ENCODE data around the gene PRKCD. TPM values are rescaled to one million over a fixed set of nuclear protein-coding genes. Genes with fewer than 3 reads are reported as not detected.

Gene PRKCD
- total and polyA plus RNA-seq, 11 donors: 5.3 to 44.5 (median 11.6) TPM

DNA sequence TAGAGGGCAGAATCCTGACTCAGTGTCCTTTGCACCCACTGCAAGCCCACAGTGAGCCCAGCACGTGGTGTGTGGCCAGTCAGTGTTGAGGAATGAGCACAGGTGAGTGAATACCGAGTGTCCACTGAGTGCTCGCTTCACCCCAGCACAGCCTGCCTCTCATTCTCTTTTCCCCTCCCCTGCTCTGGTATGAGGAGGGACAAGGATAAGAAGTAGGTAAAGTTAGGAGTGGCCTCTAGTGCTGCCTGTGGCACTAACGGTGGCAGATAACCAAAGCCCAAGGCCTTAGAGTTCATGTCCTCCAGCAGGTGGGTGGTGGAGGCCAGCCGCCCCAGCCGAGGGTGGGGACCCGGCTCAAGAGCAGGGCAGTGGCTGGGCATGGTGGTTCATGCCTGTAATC is 38.0 kb downstream of the PRKCD start:
- TF ChIP-seq CTCF (IDR thresholded peaks at IDR 0.05) (no peak), POLR2A (IDR thresholded peaks at IDR 0.05) (no peak)
- H3K4me1 ChIP-seq: peaks cover 0 to 29% (median 15%) of the 10 kb centered on the region in 12 donors
- peaks cover 0 to 4% (median 0%) of the 10 kb centered on the region in 9 donors for H3K36me3 ChIP-seq
- DNase-seq (no peak), ATAC-seq (no peak)
- no peaks in the 10 kb centered on the region for H3K27me3 ChIP-seq
- no peaks in the 10 kb centered on the region for H3K9me3 ChIP-seq
- 70 to 85% (median 81%) methylated on average over 7 of the region's 7 CpGs for WGBS, 4 donors
- no peak overlapping the region for H3K27ac ChIP-seq
- intact Hi-C loops (cut with DNase I): loop anchor here in 6 of 10 donors (5.0 kb wide), 1 partner anchor 67 kb away; the partner anchor contains the start of gene RFT1 (in 6 of the 6)
- no peak overlapping the region for H3K4me3 ChIP-seq

DNA sequence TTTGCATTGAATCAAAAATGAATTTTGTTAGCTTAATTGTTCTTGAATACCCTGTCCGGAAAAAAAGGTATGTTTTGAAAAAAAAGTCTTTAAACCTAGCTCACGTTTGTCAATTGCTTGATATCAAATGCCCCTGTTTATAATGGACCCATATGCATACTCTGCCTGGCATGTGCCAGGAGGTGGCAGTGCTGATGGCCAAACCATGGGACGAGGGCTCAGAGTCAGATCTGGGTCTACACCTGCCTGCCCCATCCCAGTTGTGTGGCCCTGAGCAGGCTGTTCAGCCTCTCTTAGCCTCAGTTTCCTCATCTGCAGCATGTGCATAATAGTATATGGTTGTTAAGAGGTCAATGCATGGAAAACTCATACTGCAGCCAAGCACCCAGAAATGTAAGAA is 38.8 kb downstream of the PRKCD start:
- Histone ChIP-seq H3K4me1 (peaks cover 0 to 20% (median 7%) of the 10 kb centered on the region in 12 donors), H3K27me3 (no peaks in the 10 kb centered on the region), H3K36me3 (no peaks in the 10 kb centered on the region), H3K27ac (no peak overlapping the region), H3K9me3 (no peaks in the 10 kb centered on the region), H3K4me3 (no peak overlapping the region)
- WGBS, 4 donors: 62 to 76% (median 67%) methylated on average over 3 of the region's 3 CpGs
- intact Hi-C loops (cut with DNase I): loop anchor here in 6 of 10 donors (5.0 kb wide), 1 partner anchor 68 kb away; the partner anchor contains the start of gene RFT1 (in 6 of the 6)
- no peak for TF ChIP-seq CTCF (IDR thresholded peaks at IDR 0.05)
- no peak for TF ChIP-seq POLR2A (IDR thresholded peaks at IDR 0.05)
- ATAC-seq (no peak), DNase-seq (no peak)

DNA sequence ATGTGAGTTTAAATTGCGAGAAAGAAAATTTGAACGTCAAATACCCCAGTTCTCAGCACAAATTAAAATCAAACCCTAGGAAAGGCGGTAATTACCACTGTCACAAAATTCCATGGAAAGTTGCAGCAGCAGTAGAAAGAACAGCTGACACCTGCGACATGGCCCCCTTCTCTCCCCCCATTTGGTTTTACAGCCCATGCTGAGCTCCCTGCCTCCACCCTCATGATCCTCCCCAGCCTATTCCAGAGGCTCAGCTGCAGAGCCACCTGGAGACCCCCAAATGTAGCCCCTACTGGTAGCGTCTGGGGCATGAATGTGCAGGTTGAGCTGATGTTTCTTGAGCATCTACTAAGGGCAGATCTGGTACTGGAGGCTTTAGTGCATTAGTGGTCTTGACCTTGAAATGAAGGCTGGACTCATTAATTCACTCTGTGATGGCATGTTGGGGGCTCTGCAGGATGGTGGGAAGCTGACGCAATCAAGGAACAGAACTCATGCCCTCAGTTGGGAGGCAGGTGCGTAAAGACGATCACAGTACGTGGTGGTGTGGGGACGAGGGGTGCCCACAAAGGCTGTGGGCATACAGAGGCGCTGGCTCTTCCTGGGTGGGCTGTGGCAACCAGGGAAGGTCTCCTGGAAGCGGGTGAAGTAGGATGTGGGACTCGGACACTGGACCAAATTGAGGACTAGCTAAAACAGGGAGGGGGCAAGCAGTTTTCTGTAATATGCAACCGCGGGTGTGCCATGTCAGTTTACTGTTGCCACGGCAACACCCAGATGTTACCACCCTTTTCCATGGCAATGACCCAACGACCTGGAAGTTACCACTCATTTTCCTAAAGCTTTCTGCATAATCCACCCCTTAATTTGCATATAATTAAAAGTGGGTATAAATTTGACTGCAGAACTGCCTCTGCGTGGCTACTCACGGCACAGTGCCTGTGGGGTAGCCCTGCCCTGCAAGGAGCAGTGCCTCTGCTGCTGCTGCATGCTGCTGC is 39.8 kb downstream of the PRKCD start:
- TF ChIP-seq CTCF (IDR thresholded peaks at IDR 0.05): no peak
- TF ChIP-seq POLR2A (IDR thresholded peaks at IDR 0.05): no peak
- intact Hi-C loops (cut with DNase I): no loop called here
- ATAC-seq (no peak), DNase-seq (no peak)
- Histone ChIP-seq H3K4me1 (peaks cover 0 to 12% (median 3%) of the 10 kb centered on the region in 12 donors), H3K27me3 (no peaks in the 10 kb centered on the region), H3K9me3 (no peaks in the 10 kb centered on the region), H3K36me3 (no peaks in the 10 kb centered on the region), H3K4me3 (no peak overlapping the region), H3K27ac (no peak overlapping the region)
- 83 to 88% (median 84%) methylated on average over 19 of the region's 19 CpGs for WGBS, 4 donors

GRCh38 chr3:53202331-53203015 is 41.5 kb downstream of the PRKCD start:
- H3K27me3 ChIP-seq: no peaks in the 10 kb centered on the region
- H3K27ac ChIP-seq: no peak overlapping the region
- intact Hi-C loops (cut with DNase I): no loop called here
- DNase-seq: no peak
- TF ChIP-seq CTCF (IDR thresholded peaks at IDR 0.05) (no peak), POLR2A (IDR thresholded peaks at IDR 0.05) (no peak)
- WGBS, 4 donors: 75 to 84% (median 82%) methylated on average over 14 of the region's 14 CpGs
- no peak for ATAC-seq
- no peaks in the 10 kb centered on the region for H3K36me3 ChIP-seq
- H3K4me1 ChIP-seq: no peaks in the 10 kb centered on the region
- no peak overlapping the region for H3K4me3 ChIP-seq
- H3K9me3 ChIP-seq: peaks cover 0 to under 1% (median 0%) of the 10 kb centered on the region in 12 donors
